ENCODE results near the gene CYTH1.

GRCh38 chr17:78715000-78715771, 66.9 kb downstream of the CYTH1 start:
- TF ChIP-seq GATA3 (IDR thresholded peaks at IDR 0.05; ENCODE audit: low read depth, low read length) (no peak), GATA2 (IDR thresholded peaks at IDR 0.05; ENCODE audit: low read depth, low read length) (no peak)

Measured in SH-SY5Y (cell line).